Umbilical cord (tissue), 2 donors: ENCODE results near the gene SVIL. TPM values are rescaled to one million over a fixed set of nuclear protein-coding genes. Genes with fewer than 3 reads are reported as not detected.
"Not testable (repeated sequence)": the region's sequence is repeated elsewhere in the genome, so short reads cannot be mapped to it uniquely, and the experiment has no call there.

Experiments
- DNase-seq: peaks from one replicate; pipeline ENCODE4 v3.0.0-alpha.2; 2015; ENCODE audit warnings: low spot score
- total RNA-seq: library from RNA; depleted of rRNA; stranded (reverse); fragments of >200 nt; gene quantifications from one replicate; pipeline ENCODE4 v1.2.3, GENCODE V29; 2014; ENCODE audit warnings: low replicate concordance; ENCODE audit not compliant: insufficient read depth

The SVIL gene
- total RNA-seq, 1 donor from 2014 or later, result 122 TPM

DNA sequence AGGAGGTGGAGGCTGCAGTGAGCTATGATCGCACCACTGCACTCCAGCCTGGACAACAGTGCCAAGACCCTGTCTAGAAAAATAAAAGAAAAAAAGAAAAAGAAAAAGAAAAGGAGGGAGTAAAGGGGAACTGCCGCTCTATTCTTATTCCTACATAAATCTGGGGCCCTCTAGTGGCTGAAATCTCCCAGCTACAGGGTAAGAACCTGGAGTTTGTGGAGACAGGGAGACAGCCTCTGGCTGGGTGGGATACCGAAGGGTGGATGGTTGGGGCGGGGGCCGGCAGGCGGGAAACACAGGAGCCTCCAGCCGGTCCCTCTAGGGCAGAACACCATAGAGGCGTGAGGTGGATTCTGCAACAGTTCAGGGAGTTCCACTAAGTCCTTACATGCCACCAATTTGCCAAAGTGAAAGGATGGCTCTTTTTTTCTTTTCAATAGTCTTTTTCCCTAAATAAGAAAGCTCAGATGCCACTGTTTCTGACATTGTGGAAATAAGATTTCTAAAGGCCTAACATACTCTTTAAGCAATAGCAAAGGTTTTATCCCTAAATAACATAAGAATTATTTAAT, 117.3 kb downstream of the SVIL start:
- DNase-seq, result no peak

DNA sequence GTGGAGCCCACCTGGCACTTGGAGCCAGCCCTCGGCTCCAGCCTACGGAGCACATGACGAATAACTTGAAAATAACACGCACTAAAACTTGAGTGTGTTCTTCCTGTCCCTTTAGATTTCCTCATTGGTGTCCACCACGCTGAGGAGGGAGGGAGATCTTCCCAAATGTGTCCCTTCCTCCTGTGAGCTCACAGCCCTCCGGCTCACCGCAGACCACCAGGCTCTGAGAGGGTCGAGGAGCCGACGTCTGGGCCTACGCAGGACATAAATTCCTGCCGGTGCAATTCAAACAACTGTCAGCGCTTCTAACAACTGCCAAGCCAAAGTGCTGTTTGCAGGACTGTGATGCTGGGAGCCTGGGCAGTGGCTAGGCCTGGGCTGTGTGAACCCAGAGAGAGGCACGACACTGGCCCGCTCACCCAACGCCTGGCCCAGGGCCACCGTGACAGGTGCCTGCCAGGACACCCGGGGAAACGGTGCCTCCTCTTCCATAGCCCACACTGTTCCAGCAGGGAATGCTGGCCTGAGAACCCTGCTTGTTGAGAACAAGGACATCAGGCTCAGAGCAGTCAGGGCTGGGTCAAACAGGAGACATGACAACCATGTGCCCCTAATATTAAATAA, 118.3 kb downstream of the SVIL start:
- not testable (repeated sequence) for DNase-seq

DNA sequence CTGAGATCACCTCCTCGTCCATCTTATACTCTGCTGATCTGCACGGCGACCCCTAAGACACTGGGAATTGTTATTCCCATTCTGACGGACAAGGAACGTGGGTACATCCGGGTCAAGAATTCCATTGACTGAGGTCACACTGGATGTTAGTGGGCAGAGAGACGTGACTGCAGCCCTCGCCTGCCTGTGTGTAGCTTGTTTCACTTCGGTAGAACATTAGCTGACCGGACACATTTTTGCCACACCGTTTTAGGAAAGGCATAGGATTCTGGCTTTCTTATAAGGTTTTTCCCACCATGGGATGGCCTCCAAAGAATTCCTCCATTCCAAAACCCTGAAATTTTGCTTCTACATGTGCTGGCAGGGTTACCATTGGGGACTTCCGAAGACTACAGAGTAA, 118.9 kb downstream of the SVIL start:
- DNase-seq, result not testable (repeated sequence)

DNA sequence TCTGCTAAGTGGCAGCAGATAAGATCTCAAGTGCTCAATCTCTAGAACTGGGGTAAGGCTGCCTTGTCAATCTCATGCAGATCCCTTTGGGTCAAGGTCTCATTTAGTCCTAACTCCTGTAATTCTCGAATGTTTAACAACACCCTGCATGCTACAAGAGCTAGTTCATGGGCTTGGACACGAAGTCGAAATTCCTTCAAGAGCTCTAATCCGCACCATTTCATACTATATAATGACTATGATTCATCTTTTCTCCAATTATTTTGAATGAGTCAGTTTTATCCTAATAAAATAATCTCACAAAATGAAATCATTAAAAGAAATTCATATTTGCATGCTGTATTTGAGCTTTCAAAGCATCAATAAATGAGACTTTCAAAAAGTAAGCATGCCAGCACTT, 119.7 kb downstream of the SVIL start:
- not testable (repeated sequence) for DNase-seq

DNA sequence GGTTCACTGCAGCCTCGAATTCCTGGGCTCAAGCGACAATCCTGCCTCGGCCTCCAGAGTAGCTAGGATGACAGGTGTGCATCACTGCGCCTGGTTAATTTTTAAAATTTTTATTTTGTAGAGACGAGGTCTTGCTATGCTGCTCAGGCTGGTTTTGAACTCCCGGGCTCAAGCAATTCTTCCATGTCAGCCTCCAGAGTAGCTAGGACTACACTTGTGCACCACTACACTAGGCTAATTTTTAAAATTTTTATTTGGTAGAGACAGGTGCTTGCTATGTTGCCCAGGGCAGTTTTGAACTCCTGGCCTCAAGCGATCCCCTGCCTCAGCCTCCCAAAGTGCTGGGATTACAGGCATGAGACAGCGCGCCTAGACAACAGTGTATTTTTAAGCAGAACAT, 120.5 kb downstream of the SVIL start:
- DNase-seq, result no peak

DNA sequence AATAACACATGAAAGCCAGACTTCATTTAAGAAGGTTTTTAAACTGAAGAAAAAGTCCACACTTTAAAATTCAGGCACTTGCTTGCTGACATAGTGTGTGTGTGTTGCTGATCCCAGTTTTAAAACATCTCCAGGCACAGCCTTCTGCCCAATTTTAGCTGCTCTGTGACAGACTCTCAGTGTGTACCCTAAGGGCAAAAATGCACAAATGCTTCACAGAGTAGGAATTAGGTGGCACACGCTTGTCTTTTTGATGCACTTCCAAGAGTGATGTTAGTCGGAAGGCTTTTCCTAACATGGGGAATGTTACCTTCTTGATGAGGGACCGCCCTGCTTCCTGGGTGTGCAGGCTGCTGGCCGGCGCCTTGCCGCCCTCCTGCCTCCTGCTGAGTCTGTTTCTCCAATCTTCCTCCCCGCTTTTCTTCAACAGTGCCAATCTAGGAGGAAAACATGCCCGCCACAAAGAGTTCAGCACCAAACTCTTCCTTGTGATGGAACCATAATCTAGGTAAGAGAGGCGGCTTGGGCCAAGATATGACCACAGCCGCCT, 122.3 kb downstream of the SVIL start:
- no peak for DNase-seq

DNA sequence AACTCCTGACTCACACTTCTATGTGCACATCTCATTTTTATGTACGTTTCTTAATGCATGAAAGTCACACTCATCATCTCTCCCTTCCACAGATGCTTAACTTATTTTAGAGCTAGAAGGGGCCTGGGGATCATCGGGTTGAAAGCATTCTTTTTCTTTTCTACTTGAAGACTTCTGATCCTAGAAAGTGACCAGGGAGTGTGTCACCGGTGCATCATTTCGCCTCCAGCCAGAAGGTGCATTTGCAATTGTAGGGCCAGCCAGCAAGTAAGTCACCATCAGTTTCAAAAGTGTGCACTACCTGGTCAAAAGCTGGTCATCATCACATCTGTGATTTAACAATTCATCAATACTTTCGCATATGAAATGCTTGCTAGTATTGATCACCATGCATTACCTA, 123.0 kb downstream of the SVIL start:
- not testable (repeated sequence) for DNase-seq

DNA sequence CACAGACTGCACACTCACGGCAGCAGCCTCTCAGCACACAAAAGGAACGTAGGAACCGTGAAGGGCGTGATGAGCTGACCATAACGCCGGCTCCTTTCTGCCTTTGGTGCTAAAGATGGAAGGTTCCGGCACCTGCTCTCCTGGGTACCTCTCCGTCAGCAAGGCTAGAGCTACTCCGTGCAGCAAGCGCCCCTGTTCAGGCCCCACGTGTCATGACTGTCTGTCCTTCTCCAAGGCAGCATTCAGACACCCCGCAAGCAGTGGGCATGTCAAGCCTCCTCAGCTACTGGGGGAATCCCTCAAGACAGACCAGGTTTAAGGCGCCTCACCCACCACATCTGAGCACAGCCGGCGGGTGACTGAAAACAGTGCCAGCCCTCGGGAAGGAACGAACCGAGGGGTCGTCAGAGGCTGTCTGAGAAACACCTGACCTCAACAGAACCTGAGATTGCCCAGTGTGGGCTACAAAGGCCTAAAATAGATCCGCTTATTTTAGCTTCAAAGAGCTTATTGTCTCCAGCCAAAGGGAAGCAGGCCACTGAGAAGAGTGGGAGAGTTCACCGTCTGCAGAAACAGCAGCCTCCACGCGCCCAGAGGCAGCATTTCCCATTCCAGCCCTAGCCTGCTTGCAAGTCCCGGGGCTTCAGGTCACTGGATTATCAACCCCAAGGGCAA, 124.2 kb downstream of the SVIL start:
- DNase-seq, result not testable (repeated sequence)

DNA sequence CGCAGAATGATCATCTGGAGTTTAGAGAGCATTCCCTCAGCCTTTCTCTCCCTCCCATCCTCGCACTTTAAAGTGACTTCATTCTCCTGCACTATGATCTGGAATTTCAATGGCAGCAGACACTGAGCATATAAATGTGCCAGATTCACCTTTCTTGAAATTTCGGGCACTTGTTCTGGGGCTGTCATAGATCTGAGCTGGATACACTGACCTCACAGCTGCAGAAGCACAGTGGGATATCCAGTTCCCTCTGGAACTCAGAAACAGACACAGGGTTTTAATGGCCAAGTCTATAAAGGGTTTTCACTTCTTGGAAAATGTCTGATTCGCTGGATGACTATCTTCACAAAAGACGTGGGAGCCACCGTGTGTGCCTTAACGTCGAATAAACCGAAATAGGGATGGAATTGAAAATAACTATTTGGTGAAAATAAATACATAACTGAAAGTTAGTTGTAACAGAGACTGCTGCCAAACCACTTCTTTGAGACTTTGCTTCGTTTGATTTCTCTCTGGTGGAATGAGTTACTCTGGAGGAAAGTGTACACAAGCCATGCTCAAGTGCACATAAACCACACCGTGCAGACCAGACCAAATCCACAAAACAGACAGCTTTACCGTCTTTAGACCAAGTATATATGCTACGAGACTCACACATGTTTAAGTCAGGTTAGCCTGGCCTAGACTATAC, 126.1 kb downstream of the SVIL start:
- no peak for DNase-seq

DNA sequence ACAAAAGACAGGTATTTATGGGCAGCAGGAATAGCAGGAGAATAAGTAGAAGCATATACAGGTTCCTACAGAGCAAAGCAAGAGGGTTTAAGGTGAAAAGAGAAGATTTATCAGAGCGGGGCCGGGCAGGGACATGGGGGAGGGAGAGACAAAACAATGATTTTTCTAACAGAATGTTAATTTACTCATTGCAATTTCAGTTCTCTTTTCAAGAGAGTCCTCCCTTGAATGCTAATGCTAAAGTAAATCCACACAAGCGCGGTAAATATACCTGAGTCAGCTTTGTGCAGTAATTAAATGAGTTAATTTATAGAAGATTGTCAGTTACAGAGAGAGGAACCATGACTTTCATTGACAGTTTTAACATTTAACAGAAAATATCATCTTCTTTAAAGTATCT, 127.0 kb downstream of the SVIL start:
- not testable (repeated sequence) for DNase-seq

DNA sequence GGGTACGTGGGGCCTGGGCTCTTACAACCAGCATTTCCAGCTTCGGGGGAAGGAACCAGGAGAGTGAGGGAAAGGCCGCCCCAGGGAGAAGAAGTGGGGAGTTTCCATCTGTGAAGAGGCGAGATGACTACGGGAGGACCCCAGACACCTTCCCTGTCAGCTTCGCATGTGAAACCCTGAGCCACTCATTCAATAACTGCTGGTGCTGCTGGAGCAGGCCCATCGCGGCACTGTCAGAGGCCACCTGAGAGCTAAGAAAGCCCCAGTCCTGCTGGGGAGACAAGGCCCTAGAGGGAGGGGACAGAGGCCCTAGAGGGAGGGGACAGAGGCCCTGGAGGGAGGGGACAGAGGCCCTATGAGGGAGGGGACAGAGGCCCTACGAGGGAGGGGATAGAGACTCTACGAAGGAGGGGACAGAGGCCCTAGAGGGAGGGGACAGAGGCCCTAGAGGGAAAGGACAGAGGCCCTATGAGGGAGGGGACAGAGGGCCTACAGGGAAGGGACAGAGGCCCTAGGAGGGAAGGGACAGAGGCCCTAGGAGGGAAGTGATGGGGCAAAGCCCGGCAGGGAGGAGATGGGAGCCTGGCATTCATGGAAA, 128.3 kb downstream of the SVIL start:
- not testable (repeated sequence) for DNase-seq

DNA sequence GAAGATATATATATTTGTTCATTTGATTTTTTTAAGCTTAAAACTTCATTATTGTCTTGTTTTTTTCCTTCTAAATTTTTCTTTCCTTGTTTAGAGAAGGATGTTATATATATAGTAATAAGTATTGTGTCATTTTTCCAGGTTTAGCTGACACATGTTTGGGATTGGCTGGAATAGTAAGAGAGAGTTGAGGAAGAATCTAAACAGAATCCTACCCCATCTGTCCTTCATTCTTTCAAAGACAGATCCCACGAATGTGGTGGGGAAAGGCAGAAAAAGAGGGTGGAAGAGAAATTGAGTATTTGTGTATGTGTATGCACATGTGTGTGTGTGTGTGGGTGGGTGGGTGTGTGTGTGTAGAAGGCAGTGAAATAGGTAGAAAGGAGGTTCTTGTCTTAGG, 132.4 kb downstream of the SVIL start:
- no peak for DNase-seq

DNA sequence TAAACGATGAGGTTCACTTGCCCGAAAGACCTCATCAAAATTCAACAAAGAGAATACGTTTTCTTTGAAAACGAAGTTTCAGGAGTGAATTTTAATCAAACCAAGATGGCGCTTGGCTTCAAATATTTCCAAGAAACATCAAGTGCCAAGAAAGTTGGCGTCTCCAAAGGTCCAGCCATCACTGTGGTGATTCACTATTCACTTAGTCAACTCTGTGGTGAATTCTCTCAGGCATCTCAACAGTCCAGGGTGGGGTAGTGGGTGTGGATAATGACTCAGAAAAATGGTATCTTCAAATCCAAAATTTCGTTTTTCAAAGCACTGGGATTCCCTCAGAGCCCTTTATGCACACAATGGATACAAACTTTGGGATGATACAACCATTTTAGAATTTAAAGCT, 133.1 kb downstream of the SVIL start:
- DNase-seq, result no peak

DNA sequence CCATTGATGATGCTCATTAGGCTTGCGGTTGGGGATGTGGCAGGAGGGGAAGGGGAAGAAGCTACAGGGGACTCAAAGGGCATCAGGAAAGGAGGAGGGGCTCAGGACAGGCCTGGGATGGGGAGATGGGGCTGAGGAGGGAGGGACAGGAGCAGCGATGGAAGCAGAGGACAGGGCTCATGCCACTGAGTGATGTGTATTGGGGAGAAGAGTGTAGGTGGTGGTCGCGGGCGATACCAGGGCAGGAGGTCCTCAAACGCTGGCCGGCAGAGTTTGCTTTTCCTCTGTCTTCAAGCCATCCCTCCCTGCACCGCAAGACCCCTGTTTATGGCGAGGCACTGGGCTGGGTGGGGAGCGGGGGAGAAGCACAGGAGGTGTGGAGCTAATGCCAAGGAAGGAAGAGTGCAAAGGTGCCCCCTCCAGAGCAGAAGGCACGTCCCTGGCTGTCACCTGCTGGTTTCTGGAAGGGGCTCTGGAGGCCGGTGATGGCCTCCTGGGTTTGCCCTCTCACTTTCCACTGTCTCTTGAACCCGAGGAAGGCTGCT, 134.7 kb downstream of the SVIL start:
- no peak for DNase-seq

DNA sequence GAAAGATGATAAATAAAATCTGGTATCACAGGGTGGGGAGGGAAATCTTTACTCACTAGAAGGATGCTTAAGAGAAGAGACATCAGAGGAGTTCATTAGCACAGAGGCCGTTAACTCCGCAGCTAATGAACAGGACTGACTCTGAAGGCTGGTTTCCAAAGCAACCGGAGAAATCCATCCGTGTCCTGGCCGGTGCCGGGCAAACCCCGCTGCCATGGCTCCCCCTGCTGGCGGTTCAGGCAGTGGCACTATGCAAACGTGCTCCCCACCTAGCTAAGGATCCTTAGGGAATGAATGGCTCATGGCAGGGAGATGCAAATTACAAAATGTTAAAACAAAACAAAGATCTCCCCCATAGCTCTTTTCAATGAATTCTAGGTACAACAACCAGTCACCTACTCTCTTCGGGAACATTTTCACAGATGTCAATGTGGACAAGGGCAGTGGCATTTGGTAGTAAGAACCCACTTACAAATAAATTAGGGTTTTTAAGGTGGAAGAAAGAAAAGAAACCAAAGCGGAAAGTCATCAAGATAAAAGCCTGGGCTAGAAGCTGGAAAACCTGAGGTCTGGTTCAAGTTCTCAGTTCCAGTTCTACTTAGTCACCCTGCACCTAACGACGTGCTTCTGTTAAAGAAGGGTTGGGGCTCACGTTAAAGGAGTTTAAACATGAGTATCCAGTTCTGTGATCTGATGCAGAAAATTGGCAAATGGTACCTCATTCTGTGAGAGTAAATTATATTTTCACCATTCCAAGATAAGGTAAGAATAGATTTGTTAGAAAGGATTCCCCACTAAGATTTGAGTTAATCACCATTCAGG, 138.2 kb downstream of the SVIL start:
- DNase-seq, result peak; percentile 66

DNA sequence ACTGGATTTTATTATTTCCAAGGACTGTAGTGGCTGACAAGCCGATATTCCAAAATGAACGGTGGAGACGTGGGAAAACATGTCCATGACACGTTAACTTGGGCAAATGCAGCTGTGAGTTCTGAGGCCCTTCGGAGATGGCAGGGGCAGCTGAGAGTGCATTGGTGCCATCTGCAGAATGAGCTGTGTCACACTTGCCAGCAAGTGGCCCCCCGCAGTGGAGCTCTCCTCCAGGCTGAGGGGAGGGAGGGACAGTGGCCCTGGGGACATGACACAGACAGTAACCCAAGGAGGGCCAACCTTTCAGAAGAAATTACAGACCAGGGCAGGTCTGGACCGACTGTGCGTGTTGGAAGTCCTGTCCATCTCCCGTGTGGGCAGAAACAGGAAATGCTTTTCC, 139.4 kb downstream of the SVIL start:
- no peak for DNase-seq

DNA sequence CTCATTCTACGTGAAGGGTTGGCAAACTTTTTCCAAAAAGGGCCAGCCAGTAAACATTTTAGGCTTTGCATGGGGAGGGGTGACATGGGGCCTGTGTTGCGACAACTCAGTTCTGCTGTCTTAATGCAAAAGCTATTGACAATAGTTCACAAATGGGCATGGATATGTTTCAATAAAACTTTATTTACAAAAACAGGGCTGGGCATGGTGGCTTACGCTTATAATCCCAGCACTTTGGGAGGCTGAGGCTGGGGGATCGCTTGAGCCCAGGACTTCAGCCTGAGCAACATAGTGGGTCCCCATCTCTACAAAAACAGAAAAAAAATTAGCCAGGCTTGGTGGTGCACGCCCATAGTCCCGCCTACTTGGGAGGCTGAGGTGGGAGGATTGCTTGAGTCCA, 141.1 kb downstream of the SVIL start:
- no peak for DNase-seq

DNA sequence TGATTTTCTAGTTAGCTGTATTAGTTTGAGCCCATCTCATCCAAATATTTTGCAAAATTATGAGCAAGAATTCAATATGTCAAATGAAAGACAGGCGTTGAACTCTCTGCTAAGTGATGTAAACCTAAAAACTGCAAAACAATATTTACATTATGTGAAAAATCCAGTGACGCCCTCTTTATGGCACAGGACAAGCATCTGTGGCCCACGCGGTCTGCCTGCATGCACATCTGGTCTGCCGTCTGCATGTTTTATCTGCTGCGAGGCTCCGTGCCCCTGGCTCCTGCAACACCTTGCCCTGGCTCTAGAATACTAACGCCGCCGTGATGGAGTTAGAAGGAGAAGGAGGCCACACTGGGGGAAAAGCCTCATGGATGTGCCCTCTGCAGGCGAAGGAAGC, 142.0 kb downstream of the SVIL start:
- no peak for DNase-seq

DNA sequence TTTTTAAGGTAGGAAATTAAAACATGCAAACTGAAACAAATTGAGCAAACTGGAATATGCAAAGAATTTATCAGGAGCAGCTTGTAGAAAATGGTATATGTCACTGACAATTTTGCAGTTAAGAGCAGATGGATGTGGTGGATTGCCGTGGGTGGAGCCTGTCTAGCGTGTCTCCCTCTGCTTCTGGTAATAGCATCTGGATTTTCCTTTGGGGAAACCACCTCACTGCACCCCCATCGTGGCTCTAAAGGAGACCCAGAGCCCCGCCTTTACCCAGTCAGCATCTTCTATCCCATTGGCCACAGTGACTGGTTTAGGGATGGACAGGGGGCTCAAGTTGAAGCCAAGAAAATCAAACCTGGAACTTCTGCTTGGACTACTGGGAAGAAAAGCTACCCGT, 142.9 kb downstream of the SVIL start:
- DNase-seq, result no peak

DNA sequence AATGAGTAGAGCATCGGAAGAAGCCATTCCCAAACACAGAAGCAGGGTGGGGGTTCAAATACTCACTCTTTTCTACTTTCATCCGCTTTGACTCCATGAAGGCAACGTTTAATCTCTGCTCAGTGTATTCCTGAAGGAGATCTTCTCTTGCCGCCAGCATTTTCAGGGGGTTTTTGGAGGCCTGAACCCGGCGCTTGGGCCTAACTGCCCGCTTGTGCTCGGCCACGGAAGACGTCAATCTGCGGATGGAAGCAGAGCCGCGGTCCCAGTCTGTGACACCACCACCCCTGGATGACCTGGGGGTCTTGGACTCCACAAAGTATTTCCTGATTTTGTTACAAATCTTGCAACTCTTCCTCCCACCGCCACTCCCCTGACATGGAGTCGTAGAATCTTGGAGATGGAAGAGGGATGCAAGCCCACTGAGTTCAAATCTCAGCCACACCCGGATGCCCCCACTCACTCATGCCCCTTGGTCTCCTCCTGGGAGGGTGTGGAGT, 143.9 kb downstream of the SVIL start:
- DNase-seq, result not testable (repeated sequence)

DNA sequence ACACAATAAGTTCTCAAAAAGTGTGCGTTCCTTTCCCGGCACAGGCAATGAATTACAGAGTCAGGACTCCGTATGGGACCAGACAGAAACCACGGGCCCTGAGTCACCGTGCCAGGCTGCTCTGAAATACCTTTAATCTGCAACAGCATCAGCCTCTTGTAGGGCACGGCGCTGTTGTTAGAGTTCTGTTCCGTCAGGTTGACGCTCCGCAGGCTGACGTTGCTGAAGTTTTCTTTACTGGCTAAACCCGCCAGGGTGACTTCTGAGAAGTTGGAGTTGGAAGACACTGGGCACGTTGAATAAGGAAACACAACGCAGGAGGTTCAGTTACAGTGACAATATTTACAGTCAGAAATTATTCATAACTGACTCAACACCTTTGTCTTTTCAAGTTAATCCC, 146.3 kb downstream of the SVIL start:
- not testable (repeated sequence) for DNase-seq
